HCEC 1CT (cell line): ENCODE data around the gene ENAH.

Experiments used
- DNase-seq: peaks from one replicate; pipeline ENCODE4 v3.0.0-alpha.2; 2017

ENAH gene

GRCh38 chr1:225468270-225469020, 184.5 kb downstream of the ENAH start:
- no peak for DNase-seq

DNA sequence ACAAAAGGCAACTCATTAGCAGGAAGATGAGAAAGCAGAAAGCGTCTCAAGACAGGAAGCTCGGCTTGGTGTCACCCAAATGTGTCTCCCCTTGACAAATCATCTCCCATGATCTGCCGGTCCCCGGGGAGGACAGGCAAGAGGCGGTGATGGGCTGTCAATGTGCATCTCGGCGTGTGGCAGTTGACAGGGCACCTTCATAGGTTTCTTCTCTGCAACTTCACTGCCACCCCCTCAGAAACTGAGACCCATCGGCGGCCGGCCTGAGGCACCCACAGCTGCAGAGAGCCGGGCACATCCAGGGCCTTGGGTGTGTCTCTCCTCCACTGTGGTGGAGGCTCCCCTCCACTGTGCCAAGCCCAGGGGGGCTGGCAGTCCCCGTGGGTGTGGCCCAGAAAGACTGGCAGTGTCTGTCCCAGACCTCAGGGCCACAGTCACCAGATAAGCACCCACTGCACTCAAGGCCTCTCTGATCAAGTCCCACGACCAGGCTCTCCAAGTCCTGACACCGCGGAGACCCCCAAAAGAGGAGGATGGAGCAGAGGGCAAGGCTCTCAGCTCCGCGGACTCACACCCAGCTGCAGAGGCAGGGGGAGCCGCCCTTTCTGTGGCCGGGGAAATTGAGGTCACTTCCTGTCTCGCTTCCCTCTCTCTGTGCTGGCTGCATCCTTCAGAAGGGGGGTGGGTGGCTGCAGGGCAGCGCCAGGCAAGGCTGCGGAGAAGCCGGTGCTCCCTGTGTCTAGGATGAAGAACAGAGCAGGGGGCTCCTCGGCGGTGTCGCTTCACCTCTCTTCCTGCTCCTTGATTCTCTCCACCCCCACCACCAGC, 185.5 kb downstream of the ENAH start:
- no peak for DNase-seq

GRCh38 chr1:225466848-225467192, 186.1 kb downstream of the ENAH start:
- DNase-seq: no peak

GRCh38 chr1:225465793-225466517, 187.0 kb downstream of the ENAH start:
- DNase-seq: no peak

GRCh38 chr1:225464851-225465792, 187.8 kb downstream of the ENAH start:
- no peak for DNase-seq

DNA sequence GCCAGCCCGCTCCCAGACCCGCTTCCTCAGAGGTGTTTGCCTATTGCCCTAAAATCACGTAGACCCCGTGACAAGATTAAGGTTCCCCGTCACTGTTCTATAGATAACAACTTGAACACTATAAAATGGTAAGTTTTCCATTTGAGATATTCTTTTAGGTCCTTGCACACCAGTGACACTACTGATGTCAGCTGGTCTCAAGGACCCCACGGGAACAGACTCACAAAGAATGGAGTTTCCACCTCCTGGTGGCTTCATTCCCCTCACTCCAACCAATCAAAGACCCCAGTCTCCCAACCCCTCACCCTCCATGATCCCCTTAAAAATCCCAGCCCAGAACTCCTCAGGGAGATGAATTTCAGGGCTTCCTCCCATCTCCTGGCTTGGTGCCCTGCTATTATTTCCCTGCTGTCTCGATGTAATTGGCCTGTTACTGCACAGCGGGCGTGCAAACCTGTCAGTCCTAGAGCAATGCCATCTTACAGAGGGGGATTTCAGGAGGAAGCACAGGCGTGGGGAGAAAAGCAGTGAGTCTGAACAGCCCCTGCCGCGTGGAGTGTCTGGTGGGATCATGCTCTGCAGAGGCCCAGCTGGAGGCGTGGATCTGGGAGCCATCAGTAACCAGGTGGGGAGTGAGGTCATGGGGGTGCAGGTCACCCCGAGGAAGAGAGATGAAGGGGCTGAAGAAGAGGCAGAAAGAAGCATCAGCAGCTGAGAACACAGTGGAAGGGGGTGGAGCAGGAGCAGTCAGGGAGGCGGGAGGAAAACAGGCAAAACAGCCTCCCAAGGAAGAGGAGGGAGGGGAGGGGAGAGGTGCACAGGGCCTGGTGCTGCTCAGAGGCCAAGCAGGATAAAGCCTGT, 190.0 kb downstream of the ENAH start:
- DNase-seq: no peak

- DNase-seq: no peak
Observed at GRCh38 chr1:225462429-225462713, 190.6 kb downstream of the ENAH start.

- DNase-seq: no peak
Observed at GRCh38 chr1:225461533-225462428, 191.1 kb downstream of the ENAH start.

- DNase-seq: no peak
Observed at GRCh38 chr1:225460737-225461532, 192.0 kb downstream of the ENAH start.

GRCh38 chr1:225460021-225460736, 192.7 kb downstream of the ENAH start:
- DNase-seq: no peak

- peak; percentile 34 for DNase-seq
Observed at GRCh38 chr1:225458222-225458631, 194.7 kb downstream of the ENAH start.

DNA sequence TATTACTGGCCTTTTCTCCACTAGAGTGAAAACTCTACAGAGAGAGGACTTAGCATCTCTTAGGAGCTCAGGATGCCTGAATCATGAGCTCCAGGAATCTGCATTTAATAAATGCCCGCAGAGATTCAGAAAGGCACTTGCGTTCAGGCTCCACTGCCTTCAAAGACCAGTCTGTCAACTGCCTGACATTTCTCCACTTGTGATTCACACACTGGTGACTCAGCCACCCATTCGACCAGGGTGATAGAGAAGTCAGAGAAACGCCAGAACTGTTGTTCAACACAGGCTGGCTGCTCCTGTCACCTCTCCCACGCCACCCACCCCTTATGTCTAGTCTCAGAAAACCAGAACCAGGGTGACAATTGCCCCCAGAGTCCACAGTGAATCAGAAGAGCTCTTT, 198.2 kb downstream of the ENAH start:
- DNase-seq: peak; percentile 69

DNA sequence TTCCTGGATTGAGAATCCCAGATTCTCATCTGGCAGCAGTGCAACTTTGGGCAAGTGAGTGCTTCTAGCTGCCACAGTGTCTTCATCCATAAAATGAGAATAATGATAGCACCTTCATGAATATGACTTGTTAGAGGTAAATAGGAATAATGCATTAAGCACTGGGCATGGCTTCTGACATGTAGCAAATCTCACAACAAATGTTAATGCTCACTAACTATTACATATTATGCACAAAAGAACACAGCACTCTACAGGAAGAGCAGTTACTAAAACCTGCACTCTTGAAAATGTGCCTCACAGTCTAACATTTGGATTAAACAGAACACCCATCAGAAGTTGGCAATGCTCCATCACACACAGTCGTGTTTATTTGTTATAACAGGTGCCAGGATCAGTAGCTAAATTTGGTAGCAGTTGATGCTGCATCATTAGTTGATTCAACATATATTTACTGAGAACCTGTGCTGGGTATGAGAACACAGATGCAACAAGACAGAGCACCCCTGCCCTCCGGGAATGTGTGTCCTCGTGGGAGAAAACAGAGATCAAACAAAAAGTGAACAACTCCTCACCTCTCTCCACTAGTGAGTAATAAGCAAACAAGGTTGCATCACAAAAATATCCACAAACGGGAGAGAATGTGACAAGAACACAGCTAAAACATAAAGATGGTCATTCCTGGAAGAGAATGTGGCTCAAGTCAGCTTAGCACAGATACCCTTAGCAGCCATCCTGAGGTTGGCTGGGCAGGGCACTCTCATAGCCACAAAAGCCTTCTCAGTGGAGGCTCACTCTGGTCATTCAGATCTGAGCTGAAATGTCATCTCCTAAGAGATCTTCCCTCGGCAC, 198.9 kb downstream of the ENAH start:
- DNase-seq: no peak

DNA sequence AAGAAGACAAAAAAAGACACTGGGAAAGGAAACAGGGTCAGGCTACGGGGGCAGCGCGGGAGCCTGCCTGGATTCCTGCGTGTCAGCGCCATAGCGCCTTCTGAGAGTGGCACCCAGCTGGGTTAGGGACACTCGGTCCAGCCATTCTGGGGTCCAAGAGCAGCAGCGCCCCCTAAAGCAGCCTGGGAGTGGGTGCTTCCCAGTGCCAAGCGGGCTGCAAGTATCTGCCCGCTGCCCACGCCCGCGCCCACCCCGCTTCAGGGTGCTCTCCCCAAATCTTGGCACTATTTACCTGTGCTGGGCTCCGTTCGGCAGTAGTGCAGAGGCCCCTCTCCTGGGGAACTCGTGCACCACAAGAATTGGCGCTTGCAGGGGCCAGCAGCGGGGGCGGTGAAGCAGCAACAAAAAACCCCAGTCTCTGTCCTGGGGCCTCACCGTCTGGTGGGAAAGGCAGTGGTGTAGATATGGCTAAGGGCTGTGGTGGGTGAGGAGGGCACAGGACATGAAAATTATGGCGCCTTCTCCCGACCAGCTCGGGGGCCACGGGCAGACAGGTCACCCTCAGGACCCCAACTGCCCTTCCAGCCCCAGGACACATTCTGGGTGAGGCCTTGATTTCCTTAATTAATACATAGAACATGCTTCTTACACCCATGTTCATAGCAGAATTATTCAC, 200.9 kb downstream of the ENAH start:
- DNase-seq: no peak

- DNase-seq: no peak
Observed at GRCh38 chr1:225451340-225451739, 201.6 kb downstream of the ENAH start.

GRCh38 chr1:225450491-225451191, 202.3 kb downstream of the ENAH start:
- no peak for DNase-seq

DNA sequence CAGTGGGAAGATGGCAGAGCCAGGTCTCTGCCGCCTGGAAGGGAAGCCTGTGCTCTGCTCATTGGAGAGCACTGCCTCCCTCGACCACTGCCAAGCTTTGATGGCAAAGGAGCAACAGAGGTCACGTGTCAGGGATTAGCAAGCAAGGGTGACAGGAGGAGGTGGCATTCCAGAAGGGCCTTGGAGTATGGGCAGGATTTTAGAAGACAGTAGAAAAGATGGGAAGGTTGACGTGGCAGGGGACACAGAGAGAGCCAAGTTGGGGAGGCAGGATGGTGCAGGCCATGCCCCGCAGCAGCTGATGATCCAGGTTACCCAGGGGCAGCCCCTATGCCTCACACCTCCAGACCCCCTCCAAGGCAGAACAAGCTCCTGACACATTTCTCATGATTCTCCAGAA, 203.1 kb downstream of the ENAH start:
- DNase-seq: no peak
